Fibroblast of lung (primary cell): ENCODE measurements around the gene LIPA.

Experiments
- EZH2 ChIP-seq: IDR thresholded peaks from 2 replicates; pipeline ENCODE4 v1.5.1; 2012; ENCODE audit warnings: low read length, control low read depth, mild to moderate bottlenecking; ENCODE audit errors: missing control alignments
- TF ChIP-seq, protein P1 (sequence below), 2 donors: IDR thresholded peaks in 1 of 2; conservative IDR thresholded peaks in 1 of 2; 1 replicate in 1 of 2; 2 replicates in 1 of 2; pipeline ENCODE4 v1.5.1; 2011 to 2012; ENCODE audit warnings: low read length in 2 of 2, control low read depth in 1 of 2, inconsistent platforms in 1 of 2, low read depth in 1 of 2, mild to moderate bottlenecking in 1 of 2

- TF ChIP-seq, protein P1, sequence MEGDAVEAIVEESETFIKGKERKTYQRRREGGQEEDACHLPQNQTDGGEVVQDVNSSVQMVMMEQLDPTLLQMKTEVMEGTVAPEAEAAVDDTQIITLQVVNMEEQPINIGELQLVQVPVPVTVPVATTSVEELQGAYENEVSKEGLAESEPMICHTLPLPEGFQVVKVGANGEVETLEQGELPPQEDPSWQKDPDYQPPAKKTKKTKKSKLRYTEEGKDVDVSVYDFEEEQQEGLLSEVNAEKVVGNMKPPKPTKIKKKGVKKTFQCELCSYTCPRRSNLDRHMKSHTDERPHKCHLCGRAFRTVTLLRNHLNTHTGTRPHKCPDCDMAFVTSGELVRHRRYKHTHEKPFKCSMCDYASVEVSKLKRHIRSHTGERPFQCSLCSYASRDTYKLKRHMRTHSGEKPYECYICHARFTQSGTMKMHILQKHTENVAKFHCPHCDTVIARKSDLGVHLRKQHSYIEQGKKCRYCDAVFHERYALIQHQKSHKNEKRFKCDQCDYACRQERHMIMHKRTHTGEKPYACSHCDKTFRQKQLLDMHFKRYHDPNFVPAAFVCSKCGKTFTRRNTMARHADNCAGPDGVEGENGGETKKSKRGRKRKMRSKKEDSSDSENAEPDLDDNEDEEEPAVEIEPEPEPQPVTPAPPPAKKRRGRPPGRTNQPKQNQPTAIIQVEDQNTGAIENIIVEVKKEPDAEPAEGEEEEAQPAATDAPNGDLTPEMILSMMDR (conservative IDR thresholded peaks at IDR 0.05 in 1 of 2, IDR thresholded peaks at IDR 0.05 in 1 of 2; ENCODE audit: low read depth in 1 of 2, low read length in 2 of 2): no peak
- TF ChIP-seq EZH2: no peak
Observed at GRCh38 chr10:89297791-89298190, 46.2 kb upstream of the LIPA start.
